Measurements from ENCODE around the gene MEGF6.

DNA sequence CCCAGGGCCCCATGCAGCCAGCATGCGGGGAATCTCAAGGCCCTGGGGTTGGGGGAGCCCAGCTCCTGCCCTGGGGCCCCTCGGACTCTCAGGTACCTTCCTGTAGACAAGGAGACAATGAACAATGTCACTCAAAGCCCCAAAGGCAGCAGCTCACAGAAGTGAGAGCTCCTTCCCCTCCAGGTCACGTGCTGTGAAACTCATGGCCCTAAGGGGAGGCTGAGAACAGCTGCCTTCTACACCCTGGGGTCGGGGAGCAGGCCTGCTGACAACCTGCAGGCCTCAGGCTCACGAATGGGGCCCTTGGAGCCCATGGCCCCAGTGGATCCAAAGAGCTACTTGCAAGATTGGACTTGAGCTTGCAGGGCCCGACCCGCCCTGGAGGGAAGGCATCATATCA is 3.2 kb downstream of the MEGF6 start:
- TF ChIP-seq POLR2A (IDR thresholded peaks at IDR 0.05; ENCODE audit: low read length) (no peak), GATA1 (IDR thresholded peaks at IDR 0.05; ENCODE audit: low read depth, low read length) (no peak)

Measured in erythroblast (primary cell).